ENCODE data around the gene AMBRA1.
A peak's percentile ranks its signal among the peaks of the same experiment; 100 is the strongest.

The AMBRA1 gene

DNA sequence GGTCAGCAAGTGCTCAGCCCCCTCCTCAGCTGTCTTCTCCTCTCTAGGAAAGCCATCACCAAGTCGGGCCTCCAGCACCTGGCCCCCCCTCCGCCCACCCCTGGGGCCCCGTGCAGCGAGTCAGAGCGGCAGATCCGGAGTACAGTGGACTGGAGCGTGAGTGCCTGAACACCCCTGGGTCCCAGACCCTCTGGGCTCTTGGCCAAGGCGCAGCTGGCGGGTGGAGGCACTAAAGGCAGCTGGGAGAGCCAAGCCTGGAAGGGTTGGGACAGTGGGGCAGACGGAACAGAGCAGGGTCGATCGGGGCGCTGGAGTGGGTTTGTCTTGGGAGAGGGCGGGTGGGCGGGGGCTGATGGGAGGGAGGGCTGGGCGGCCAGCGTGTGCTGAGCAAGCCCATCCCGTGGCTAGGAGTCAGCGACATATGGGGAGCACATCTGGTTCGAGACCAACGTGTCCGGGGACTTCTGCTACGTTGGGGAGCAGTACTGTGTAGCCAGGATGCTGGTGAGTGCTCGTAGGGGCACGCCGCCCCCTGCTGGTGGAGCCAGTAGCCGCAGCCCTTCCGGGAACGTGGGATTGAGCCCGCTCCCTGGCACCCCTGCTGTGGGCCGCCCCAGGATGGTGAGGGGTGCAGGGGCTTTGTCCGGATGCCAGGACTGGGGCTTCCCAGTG, 226.4 kb downstream of the AMBRA1 start:
- DNase-seq (ENCODE audit: low read depth) = peak; percentile 67

- no peak for DNase-seq (ENCODE audit: low read depth)
Measured at GRCh38 chr11:46366661-46367161, 227.1 kb downstream of the AMBRA1 start.

GRCh38 chr11:46366260-46366659, 227.6 kb downstream of the AMBRA1 start:
- DNase-seq (ENCODE audit: low read depth) = no peak

- DNase-seq (ENCODE audit: low read depth) = no peak
Measured at GRCh38 chr11:46364791-46365190, 229.0 kb downstream of the AMBRA1 start.

- DNase-seq (ENCODE audit: low read depth) = no peak
Measured at GRCh38 chr11:46364056-46364455, 229.8 kb downstream of the AMBRA1 start.

- no peak for DNase-seq (ENCODE audit: low read depth)
Measured at GRCh38 chr11:46363455-46364005, 230.3 kb downstream of the AMBRA1 start.

- no peak for DNase-seq (ENCODE audit: low read depth)
Measured at GRCh38 chr11:46363031-46363407, 230.8 kb downstream of the AMBRA1 start.

DNA sequence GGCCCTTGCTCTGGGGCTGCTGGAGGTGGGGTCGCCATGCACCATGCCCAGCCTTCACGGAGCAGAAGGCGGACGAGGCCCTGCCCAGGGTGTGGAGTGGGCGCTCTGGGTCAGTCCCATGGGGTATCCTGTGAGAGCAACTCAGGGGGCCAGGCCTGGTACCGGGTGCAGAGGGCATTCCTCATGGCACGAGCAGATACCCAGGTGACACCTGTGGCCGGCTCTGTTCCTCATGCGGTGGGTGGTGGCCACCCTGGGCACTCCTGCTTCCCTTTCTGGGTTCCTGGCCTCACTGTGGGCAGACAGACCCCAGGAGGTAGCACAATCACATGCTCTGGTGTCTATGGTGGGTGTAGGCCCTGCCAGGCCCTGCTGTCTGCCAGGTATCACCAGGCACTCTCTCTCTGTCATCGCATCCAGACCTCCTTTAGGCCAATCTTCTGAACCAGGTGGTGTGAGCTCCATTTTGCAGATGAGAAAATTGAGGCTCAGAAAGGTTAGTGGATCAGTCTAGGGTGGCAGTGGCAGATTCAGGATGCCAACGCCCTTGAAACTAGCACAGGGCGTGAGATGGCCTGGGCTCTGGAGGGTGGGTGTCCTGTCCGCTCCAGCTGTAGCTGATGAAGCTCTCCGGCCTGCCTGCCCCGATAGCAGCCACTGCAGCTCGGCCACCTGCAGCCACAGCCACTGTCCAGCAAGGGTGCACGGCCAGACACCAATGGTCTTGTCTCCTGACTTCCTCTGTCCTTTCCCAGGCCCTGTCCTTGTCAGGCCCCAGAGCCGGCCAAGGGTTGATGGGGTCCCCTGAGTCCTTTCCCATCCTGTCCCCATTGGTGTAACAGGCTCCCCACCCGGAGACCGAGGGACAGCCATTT, 231.4 kb downstream of the AMBRA1 start:
- DNase-seq (ENCODE audit: low read depth) = no peak

- DNase-seq (ENCODE audit: low read depth) = peak; percentile 59
Measured at GRCh38 chr11:46361283-46362155, 232.3 kb downstream of the AMBRA1 start.

DNA sequence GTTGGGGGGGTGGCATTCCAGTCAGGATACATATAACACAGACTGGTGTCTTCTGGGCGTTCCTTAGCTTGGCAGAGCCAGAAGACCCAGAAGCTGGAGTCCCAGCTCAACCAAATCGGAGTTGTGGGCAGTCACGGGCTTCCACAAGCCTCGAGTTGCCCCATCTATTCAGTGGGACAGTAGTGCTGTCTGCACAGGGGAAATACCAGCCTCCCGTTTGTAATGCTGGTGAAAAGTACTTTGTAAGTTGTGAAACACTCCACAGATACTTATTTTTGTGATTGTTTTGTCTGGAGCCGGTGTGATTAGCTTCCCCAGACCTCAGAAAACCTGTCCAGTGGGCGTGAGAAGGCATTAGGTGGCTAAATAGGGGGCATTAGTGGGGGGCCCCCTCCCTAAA, 232.9 kb downstream of the AMBRA1 start:
- DNase-seq (ENCODE audit: low read depth) = no peak

GRCh38 chr11:46359953-46360352, 233.9 kb downstream of the AMBRA1 start:
- no peak for DNase-seq (ENCODE audit: low read depth)

DNA sequence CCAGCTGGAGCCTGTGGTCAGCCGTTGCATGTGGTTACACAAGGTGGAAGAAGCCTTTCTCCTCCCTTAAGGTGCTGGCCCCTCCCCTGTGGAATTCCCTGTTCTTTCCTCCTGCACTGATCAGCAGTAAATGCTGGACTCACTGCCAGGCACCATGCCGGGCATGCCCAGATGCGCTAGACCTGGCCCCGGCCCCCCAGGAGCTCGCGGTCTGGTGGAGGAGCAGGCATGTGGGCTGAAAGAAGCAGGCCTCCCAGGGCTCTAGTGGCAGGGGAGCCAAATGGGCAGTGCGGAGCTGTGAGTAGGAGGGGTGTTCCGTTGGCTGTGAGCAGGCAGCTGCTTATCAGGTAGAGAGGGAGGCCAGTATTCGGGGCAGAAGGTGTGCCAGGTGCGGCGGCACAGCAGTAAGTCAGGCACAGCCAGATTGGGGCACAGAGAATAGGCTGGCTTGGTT, 236.3 kb downstream of the AMBRA1 start:
- no peak for DNase-seq (ENCODE audit: low read depth)

DNA sequence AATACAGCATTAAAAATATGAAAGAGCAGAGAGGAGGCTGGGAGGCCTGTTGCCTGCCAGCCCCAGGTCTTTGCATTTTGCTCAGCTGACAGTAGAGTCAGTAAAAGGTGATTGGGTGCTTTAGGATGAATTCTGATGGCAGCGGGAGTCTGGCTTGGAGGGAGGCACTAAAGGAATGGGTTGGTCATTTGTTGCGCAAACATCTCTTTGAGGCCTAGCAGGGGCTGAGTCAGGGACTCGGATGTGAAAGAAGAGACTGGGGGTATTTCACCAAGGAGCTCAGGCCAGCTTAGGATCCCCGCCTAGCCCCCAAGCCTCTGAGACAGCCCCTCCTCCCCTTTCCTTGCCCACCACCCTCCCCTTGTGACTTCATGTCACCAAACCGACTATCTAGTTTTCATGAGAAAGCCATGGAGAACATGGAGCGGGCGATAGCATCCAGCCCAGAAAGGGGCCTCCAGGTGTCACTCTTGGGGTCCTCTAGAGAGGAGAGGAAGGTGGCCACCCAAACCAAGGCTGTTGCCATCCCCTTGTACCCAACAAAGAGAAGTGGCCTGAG, 236.8 kb downstream of the AMBRA1 start:
- no peak for DNase-seq (ENCODE audit: low read depth)

DNA sequence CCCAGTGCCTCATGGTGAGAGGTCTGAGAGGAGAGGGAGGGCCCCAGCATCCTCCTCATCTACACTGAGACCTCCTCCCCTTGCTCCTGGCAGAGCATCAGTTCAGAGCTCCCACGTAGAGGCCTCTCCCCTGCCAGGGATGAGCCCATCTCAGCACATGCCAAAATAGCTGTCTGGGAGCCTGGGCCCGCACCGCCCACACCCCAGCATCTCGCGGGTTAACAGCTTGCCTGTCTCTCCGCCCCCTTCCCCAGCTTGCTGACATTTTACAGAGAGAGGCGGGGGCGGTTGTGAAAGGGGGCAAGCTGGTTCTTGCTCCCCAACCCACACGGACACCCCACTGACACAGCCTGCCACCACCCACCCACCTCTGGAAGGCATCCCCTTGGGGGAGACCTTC, 240.1 kb downstream of the AMBRA1 start:
- peak; percentile 43 for DNase-seq (ENCODE audit: low read depth)

DNA sequence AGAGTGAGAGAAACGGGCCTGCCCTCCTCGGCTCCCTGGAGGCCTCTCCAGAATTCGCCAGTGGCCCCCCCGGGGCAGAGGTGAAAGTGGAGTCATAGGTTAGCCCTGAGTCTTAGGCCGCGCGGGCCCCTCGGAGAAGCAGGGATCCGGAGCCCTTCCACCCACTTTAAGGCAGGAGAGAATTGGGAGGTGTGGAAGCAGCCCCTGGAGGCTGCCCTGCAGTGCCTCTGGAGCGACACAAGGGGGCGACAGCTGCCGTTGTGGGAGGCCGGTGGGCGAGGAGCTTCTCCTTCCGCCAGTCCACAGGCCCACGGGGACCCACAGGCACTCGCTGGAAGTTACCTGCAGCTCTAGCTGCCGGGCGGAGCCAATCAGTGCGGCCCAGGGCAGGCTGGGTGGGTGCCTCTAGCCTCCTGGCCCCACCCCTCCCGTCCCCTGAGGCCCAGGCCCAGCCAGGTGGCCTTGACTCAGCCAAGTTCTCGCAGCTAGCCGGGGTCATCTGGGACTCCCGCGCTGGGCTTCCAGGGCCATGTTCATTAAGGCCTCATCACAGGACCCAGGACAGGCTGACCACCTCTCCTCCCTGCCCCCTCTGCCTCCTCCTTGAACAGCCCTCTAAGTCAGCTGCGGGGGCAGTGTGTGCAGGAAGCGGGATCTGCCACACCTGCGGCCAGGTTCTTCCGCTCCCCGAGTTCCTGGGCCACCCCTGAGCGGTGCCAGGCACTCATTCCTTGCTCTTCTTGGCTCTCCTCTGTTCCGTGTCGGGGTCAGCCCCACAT, 241.6 kb downstream of the AMBRA1 start:
- DNase-seq (ENCODE audit: low read depth) = peak; percentile 56

DNA sequence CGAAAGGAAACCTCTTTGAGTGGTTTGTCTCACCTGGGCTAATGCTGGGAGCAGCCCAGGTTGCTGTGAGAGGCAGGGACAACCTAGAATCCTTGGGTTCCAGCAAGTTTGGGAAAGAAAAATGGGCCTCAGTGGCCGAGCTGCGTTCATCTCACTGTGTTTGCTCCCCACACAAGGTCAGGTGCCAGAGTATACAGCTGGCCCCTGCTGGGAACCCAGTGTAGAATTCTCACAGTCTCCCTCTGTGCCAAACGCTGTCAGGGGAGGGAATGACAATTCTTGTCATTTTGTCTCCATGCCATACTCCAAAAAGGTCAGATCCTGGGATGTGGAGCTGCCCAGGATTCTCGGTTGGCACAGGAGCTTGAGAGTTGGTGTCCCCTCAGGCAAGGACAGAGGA, 242.2 kb downstream of the AMBRA1 start:
- DNase-seq (ENCODE audit: low read depth) = no peak

DNA sequence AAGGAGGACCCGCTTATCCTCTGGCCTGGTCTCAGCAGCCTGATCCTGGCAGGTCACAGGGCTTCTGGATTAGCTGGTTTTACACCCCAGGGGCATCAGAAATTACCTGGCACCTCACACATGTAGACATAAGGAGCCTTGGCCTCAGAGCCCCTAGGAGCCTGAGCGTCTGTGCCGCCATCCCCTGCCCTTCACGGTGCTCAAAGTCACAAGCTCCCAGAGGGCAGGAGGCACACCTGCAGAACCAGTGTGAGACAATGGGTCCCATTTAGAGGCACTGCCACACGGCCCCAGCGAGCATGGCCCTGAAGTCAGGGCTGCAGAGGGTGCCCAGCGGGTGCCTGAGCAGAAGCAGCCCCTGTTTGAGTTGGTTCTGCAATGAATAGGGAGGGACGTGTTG, 242.7 kb downstream of the AMBRA1 start:
- DNase-seq (ENCODE audit: low read depth) = no peak

- no peak for DNase-seq (ENCODE audit: low read depth)
Measured at GRCh38 chr11:46350695-46351094, 243.1 kb downstream of the AMBRA1 start.

GRCh38 chr11:46348566-46349401, 245.0 kb downstream of the AMBRA1 start:
- no peak for DNase-seq (ENCODE audit: low read depth)
